GM12878 (cell line): ENCODE results near the gene DEFB116.

ENCODE experiments used
- CHD1 ChIP-seq: IDR thresholded peaks from 2 replicates; pipeline ENCODE4 v1.6.1; 2012; ENCODE audit warnings: low read depth, low read length, improper control_type of control experiment
- IKZF2 ChIP-seq, 2 experiments: fragments of 450-650 bp; IDR thresholded peaks; 2 replicates each; pipeline ENCODE4 v1.6.1; 2017; ENCODE audit warnings: mild to moderate bottlenecking in 2 of 2, moderate library complexity in 2 of 2
- JUNB ChIP-seq: IDR thresholded peaks from 2 replicates; pipeline ENCODE4 v1.6.1; 2016; ENCODE audit warnings: antibody characterized with exemption, mild to moderate bottlenecking
- POLR2AphosphoS5 ChIP-seq: IDR thresholded peaks from 2 replicates; pipeline ENCODE4 v1.6.1; 2011; ENCODE audit warnings: mild to moderate bottlenecking, low read length, inconsistent platforms
- SMAD1 ChIP-seq: fragments of 450-650 bp; IDR thresholded peaks from 2 replicates; pipeline ENCODE4 v1.6.1; 2018; ENCODE audit warnings: mild to moderate bottlenecking, low read depth; ENCODE audit not compliant: partially characterized antibody
- TAF1 ChIP-seq: IDR thresholded peaks from 2 replicates; pipeline ENCODE4 v1.6.1; 2011; ENCODE audit warnings: mild to moderate bottlenecking, low read depth, low read length, borderline replicate concordance
- TF ChIP-seq, protein P1 (sequence below), 3 experiments: IDR thresholded peaks in 2 of 3; conservative IDR thresholded peaks in 1 of 3; 2 replicates each; pipeline ENCODE4 v1.5.1; 2011; ENCODE audit warnings: low read depth in 3 of 3, low read length in 3 of 3, mild to moderate bottlenecking in 3 of 3, control low read depth in 2 of 3, moderate library complexity in 2 of 3, inconsistent platforms in 1 of 3, mixed read lengths in 1 of 3; ENCODE audit not compliant: control insufficient read depth in 2 of 3, insufficient read depth in 1 of 3; ENCODE audit errors: extremely low read depth in 1 of 3

DNA sequence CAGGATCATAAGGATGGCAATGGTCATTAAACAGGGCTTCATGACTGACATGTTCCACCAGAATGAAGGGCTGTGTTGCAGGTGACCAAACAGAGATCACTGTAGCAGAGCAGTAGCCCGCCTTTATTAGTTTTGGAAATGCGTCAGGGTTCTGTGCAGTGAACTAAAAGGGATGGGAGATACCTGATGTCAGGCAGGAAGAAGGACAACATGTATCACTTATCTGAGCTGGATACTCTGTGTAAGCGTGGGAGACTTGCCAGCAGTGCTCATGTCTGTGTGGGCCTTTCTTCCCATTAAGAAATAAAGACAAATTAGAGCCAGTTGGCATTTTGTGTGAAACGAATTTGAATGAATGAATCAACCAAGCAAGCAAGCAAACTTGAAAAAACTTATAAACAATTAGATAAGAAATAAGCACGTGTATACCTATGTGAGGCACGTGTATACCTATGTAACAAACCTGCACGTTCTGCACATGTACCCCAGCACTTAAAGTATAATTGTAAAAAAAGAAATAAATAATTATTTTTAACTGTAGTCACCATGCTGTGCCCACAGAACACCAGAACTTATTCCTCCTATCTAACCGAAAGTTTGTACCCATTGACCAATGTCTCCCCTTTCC is at the start of gene DEFB116:
- TF ChIP-seq SMAD1: no peak
- TF ChIP-seq TAF1: no peak
- TF ChIP-seq, protein P1, sequence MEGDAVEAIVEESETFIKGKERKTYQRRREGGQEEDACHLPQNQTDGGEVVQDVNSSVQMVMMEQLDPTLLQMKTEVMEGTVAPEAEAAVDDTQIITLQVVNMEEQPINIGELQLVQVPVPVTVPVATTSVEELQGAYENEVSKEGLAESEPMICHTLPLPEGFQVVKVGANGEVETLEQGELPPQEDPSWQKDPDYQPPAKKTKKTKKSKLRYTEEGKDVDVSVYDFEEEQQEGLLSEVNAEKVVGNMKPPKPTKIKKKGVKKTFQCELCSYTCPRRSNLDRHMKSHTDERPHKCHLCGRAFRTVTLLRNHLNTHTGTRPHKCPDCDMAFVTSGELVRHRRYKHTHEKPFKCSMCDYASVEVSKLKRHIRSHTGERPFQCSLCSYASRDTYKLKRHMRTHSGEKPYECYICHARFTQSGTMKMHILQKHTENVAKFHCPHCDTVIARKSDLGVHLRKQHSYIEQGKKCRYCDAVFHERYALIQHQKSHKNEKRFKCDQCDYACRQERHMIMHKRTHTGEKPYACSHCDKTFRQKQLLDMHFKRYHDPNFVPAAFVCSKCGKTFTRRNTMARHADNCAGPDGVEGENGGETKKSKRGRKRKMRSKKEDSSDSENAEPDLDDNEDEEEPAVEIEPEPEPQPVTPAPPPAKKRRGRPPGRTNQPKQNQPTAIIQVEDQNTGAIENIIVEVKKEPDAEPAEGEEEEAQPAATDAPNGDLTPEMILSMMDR (IDR thresholded peaks at IDR 0.05 in 2 of 3, conservative IDR thresholded peaks at IDR 0.05 in 1 of 3; ENCODE audit: control insufficient read depth in 2 of 3, extremely low read depth in 1 of 3, insufficient read depth in 1 of 3, low read depth in 3 of 3, low read length in 3 of 3): no peak
- TF ChIP-seq IKZF2 (IDR thresholded peaks at IDR 0.05): no peak
- no peak for TF ChIP-seq POLR2AphosphoS5
- no peak for TF ChIP-seq CHD1
- no peak for TF ChIP-seq JUNB
